H7 (cell line): ENCODE data around the gene FBXO45. TPM values are rescaled to one million over a fixed set of nuclear protein-coding genes. Genes with fewer than 3 reads are reported as not detected.
"Not testable (repeated sequence)": the region's sequence is repeated elsewhere in the genome, so short reads cannot be mapped to it uniquely, and the experiment has no call there.

ENCODE experiments used
- DNase-seq: peaks from one replicate; pipeline ENCODE4 v3.0.0; 2012
- H3K27me3 ChIP-seq: 2 replicates; pipeline ENCODE4 v1.6.0; 2011; ENCODE audit warnings: mild to moderate bottlenecking, low read length; ENCODE audit not compliant: control insufficient read depth, insufficient read depth
- H3K36me3 ChIP-seq: replicated peaks from 2 replicates; pipeline ENCODE4 v1.5.1; 2011; ENCODE audit warnings: low read length; ENCODE audit not compliant: control insufficient read depth, insufficient read depth
- H3K4me3 ChIP-seq: 2 replicates; pipeline ENCODE4 v1.5.1; 2011; ENCODE audit warnings: low read depth, mild to moderate bottlenecking, control low read depth, low read length, moderate library complexity; ENCODE audit not compliant: insufficient read depth
- total RNA-seq: library from RNA; depleted of rRNA; stranded (reverse); fragments of >200 nt; shearing (Covaris generic); gene quantifications from 2 replicates; pipeline ENCODE4 v1.2.3, GENCODE V29; 2014

The FBXO45 gene
- total RNA-seq, 1 experiment from 2014 or later, result 15.6 TPM

GRCh38 chr3:196585044-196585757 lies 16.7 kb downstream of the FBXO45 start:
- H3K36me3 ChIP-seq, result peaks cover 5% of the 10 kb centered on the region
- H3K4me3 ChIP-seq, result no peak overlapping the region
- H3K27me3 ChIP-seq, result no peaks in the 10 kb centered on the region
- DNase-seq, result no peak

GRCh38 chr3:196590279-196590678 lies 21.8 kb downstream of the FBXO45 start:
- no peak overlapping the region for H3K4me3 ChIP-seq
- DNase-seq, result no peak

GRCh38 chr3:196596355-196596754 lies 27.9 kb downstream of the FBXO45 start:
- peak; percentile 54 for DNase-seq

More at GRCh38 chr3:196590279-196590678, 21.8 kb downstream of the FBXO45 start:
- Histone ChIP-seq H3K27me3 (no peaks in the 10 kb centered on the region), H3K36me3 (no peaks in the 10 kb centered on the region)

GRCh38 chr3:196597971-196598733 lies 29.7 kb downstream of the FBXO45 start:
- not testable (repeated sequence) for H3K4me3 ChIP-seq, H3K27me3 ChIP-seq, H3K36me3 ChIP-seq, DNase-seq

More at GRCh38 chr3:196596355-196596754, 27.9 kb downstream of the FBXO45 start:
- Histone ChIP-seq H3K27me3 (no peaks in the 10 kb centered on the region), H3K4me3 (no peak overlapping the region), H3K36me3 (no peaks in the 10 kb centered on the region)

- DNase-seq, result no peak
- Histone ChIP-seq H3K27me3 (no peaks in the 10 kb centered on the region), H3K4me3 (no peak overlapping the region), H3K36me3 (no peaks in the 10 kb centered on the region)
These were observed 31.3 kb downstream of the FBXO45 start for GRCh38 chr3:196599734-196600128.

GRCh38 chr3:196600359-196600758 lies 31.9 kb downstream of the FBXO45 start:
- Histone ChIP-seq H3K4me3 (no peak overlapping the region), H3K36me3 (no peaks in the 10 kb centered on the region), H3K27me3 (no peaks in the 10 kb centered on the region)
- DNase-seq, result no peak

GRCh38 chr3:196602673-196603072 lies 34.2 kb downstream of the FBXO45 start:
- H3K4me3 ChIP-seq, result no peak overlapping the region
- H3K36me3 ChIP-seq, result no peaks in the 10 kb centered on the region
- no peaks in the 10 kb centered on the region for H3K27me3 ChIP-seq
- no peak for DNase-seq

GRCh38 chr3:196603683-196604082 lies 35.2 kb downstream of the FBXO45 start:
- no peaks in the 10 kb centered on the region for H3K36me3 ChIP-seq
- H3K27me3 ChIP-seq, result no peaks in the 10 kb centered on the region
- no peak for DNase-seq
- H3K4me3 ChIP-seq, result no peak overlapping the region

GRCh38 chr3:196604548-196604947 lies 36.1 kb downstream of the FBXO45 start:
- no peak for DNase-seq
- Histone ChIP-seq H3K4me3 (no peak overlapping the region), H3K36me3 (no peaks in the 10 kb centered on the region), H3K27me3 (no peaks in the 10 kb centered on the region)

GRCh38 chr3:196608693-196609092 lies 40.2 kb downstream of the FBXO45 start:
- H3K4me3 ChIP-seq, result no peak overlapping the region
- H3K36me3 ChIP-seq, result no peaks in the 10 kb centered on the region
- no peak for DNase-seq
- H3K27me3 ChIP-seq, result no peaks in the 10 kb centered on the region

- H3K36me3 ChIP-seq, result no peaks in the 10 kb centered on the region
- H3K4me3 ChIP-seq, result no peak overlapping the region
- H3K27me3 ChIP-seq, result no peaks in the 10 kb centered on the region
- peak; percentile 95 for DNase-seq
These were observed 40.9 kb downstream of the FBXO45 start for GRCh38 chr3:196609343-196609775.

- DNase-seq, result no peak
- H3K36me3 ChIP-seq, result no peaks in the 10 kb centered on the region
- H3K27me3 ChIP-seq, result no peaks in the 10 kb centered on the region
- H3K4me3 ChIP-seq, result no peak overlapping the region
These were observed 41.5 kb downstream of the FBXO45 start for GRCh38 chr3:196609805-196610515.

GRCh38 chr3:196611761-196612483 lies 43.5 kb downstream of the FBXO45 start:
- Histone ChIP-seq H3K36me3 (no peaks in the 10 kb centered on the region), H3K27me3 (no peaks in the 10 kb centered on the region), H3K4me3 (no peak overlapping the region)
- no peak for DNase-seq

GRCh38 chr3:196615234-196615633 lies 46.8 kb downstream of the FBXO45 start:
- DNase-seq, H3K27me3 ChIP-seq: not testable (repeated sequence)

More at GRCh38 chr3:196615234-196615633, 46.8 kb downstream of the FBXO45 start:
- not testable (repeated sequence) for H3K4me3 ChIP-seq, H3K36me3 ChIP-seq
